Liver (tissue), 9 donors: Measurements from ENCODE around the gene HDAC9. TPM values are rescaled to one million over a fixed set of nuclear protein-coding genes. Genes with fewer than 3 reads are reported as not detected.

Source experiments
- DNase-seq: peaks from one replicate; pipeline ENCODE4 v3.0.0-alpha.2; 2017; ENCODE audit warnings: low spot score
- H3K27ac ChIP-seq, 2 donors: one replicate each; pipeline ENCODE4 v1.7.0; 2013; ENCODE audit warnings: inconsistent platforms in 2 of 2, low read length in 2 of 2, control low read depth in 1 of 2, low read depth in 1 of 2, mild to moderate bottlenecking in 1 of 2
- H3K27me3 ChIP-seq, 4 donors: one replicate each; pipeline versions ENCODE4 v1.6.1 to v1.7.0; 2013; ENCODE audit warnings: low read length in 3 of 4, inconsistent platforms in 1 of 4, mild to moderate bottlenecking in 1 of 4, moderate library complexity in 1 of 4; ENCODE audit not compliant: control insufficient read depth in 4 of 4, insufficient read depth in 4 of 4
- H3K36me3 ChIP-seq, 4 donors: one replicate each; pipeline versions ENCODE4 v1.6.1 to v1.7.0; 2013; ENCODE audit warnings: low read length in 3 of 4, mild to moderate bottlenecking in 3 of 4, low read depth in 1 of 4, moderate library complexity in 1 of 4; ENCODE audit not compliant: control insufficient read depth in 4 of 4, insufficient read depth in 3 of 4
- H3K4me1 ChIP-seq, 4 donors: one replicate each; pipeline versions ENCODE4 v1.6.1 to v1.7.0; 2013; ENCODE audit warnings: low read length in 3 of 4, mild to moderate bottlenecking in 3 of 4, moderate library complexity in 1 of 4; ENCODE audit not compliant: control insufficient read depth in 4 of 4, insufficient read depth in 4 of 4
- H3K4me3 ChIP-seq, 3 donors: one replicate each; pipeline versions ENCODE4 v1.6.1 to v1.7.0; 2013; ENCODE audit warnings: low read length in 3 of 3, control low read depth in 1 of 3, low read depth in 1 of 3, mild to moderate bottlenecking in 1 of 3
- H3K9ac ChIP-seq, 2 donors: one replicate each; pipeline ENCODE4 v1.7.0; 2013; ENCODE audit warnings: low read length in 2 of 2, mild to moderate bottlenecking in 2 of 2, moderate library complexity in 2 of 2, control low read depth in 1 of 2, low read depth in 1 of 2
- H3K9me3 ChIP-seq, 4 donors: one replicate each; pipeline versions ENCODE4 v1.6.1 to v1.7.0; 2013; ENCODE audit warnings: low read length in 3 of 4; ENCODE audit not compliant: control insufficient read depth in 4 of 4
- CTCF ChIP-seq: fragments of 150-350 bp; IDR thresholded peaks from 2 replicates; pipeline ENCODE4 v1.5.1; 2017; ENCODE audit warnings: improper control_type of control experiment, low read depth, low read length; ENCODE audit not compliant: missing input control
- EGR1 ChIP-seq, 2 donors: IDR thresholded peaks; 2 replicates each; pipeline ENCODE4 v1.6.1; 2016 to 2018; ENCODE audit warnings: antibody characterized with exemption in 2 of 2, low read depth in 2 of 2
- FOXA1 ChIP-seq: IDR thresholded peaks from 2 replicates; pipeline ENCODE4 v1.6.1; 2016; ENCODE audit warnings: antibody characterized with exemption
- FOXA2 ChIP-seq: IDR thresholded peaks from 2 replicates; pipeline ENCODE4 v1.6.1; 2016; ENCODE audit warnings: antibody characterized with exemption
- GABPA ChIP-seq, 2 donors: IDR thresholded peaks in 1 of 2; conservative IDR thresholded peaks in 1 of 2; 2 replicates each; pipeline ENCODE4 v1.6.1; 2016; ENCODE audit warnings: antibody characterized with exemption in 2 of 2, mild to moderate bottlenecking in 1 of 2, moderate library complexity in 1 of 2
- HNF4A ChIP-seq, 2 donors: conservative IDR thresholded peaks; 2 replicates each; pipeline ENCODE4 v1.6.1; 2016; ENCODE audit warnings: antibody characterized with exemption in 2 of 2, mild to moderate bottlenecking in 2 of 2
- HNF4G ChIP-seq: IDR thresholded peaks from 2 replicates; pipeline ENCODE4 v1.6.1; 2016; ENCODE audit warnings: antibody characterized with exemption
- JUND ChIP-seq, 2 donors: IDR thresholded peaks; 2 replicates each; pipeline ENCODE4 v1.6.1; 2016; ENCODE audit warnings: antibody characterized with exemption in 2 of 2
- MAX ChIP-seq: IDR thresholded peaks from 2 replicates; pipeline ENCODE4 v1.6.1; 2016; ENCODE audit warnings: antibody characterized with exemption
- NR2F2 ChIP-seq: IDR thresholded peaks from 2 replicates; pipeline ENCODE4 v1.6.1; 2016; ENCODE audit warnings: antibody characterized with exemption
- RAD21 ChIP-seq, 2 donors: IDR thresholded peaks; 2 replicates each; pipeline ENCODE4 v1.6.1; 2016; ENCODE audit warnings: antibody characterized with exemption in 2 of 2, mild to moderate bottlenecking in 2 of 2
- REST ChIP-seq: IDR thresholded peaks from 2 replicates; pipeline ENCODE4 v1.6.1; 2016; ENCODE audit warnings: antibody characterized with exemption, mild to moderate bottlenecking
- RXRA ChIP-seq, 2 donors: IDR thresholded peaks; 2 replicates each; pipeline ENCODE4 v1.6.1; 2017 to 2018; ENCODE audit warnings: antibody characterized with exemption in 2 of 2, mild to moderate bottlenecking in 1 of 2
- SP1 ChIP-seq: IDR thresholded peaks from 2 replicates; pipeline ENCODE4 v1.6.1; 2018; ENCODE audit warnings: antibody characterized with exemption, mild to moderate bottlenecking
- TAF1 ChIP-seq: conservative IDR thresholded peaks from 2 replicates; pipeline ENCODE4 v1.6.1; 2016; ENCODE audit warnings: antibody characterized with exemption, mild to moderate bottlenecking
- YY1 ChIP-seq: IDR thresholded peaks from 2 replicates; pipeline ENCODE4 v1.6.1; 2016; ENCODE audit warnings: antibody characterized with exemption, mild to moderate bottlenecking
- WGBS: extraction: QIAGEN DNeasy Blood & Tissue Kit; methylation state at CpG from one replicate; pipeline ENCODE4 v1.1.7; 2013; 5-methylcytosine and 5-hydroxymethylcytosine counted together
- polyA plus RNA-seq, 2 donors: library from polyadenylated mRNA; stranded (reverse) in 1 of 2; unstranded in 1 of 2; fragments of 200-250 nt in 1 of 2; fragments of >200 nt in 1 of 2; fragmentation: Nextera tagmentation in 1 of 2; extraction: Ambion mirVana in 1 of 2; gene quantifications; one replicate each; pipeline versions ENCODE4 v1.2.1 to v1.2.3, GENCODE V29; 2013 to 2015
- total RNA-seq, 2 donors: library from RNA; depleted of rRNA; stranded (reverse); fragments of >200 nt; gene quantifications; one replicate each; pipeline ENCODE4 v1.2.3, GENCODE V29; 2014
- TF ChIP-seq, protein P1 (sequence below): IDR thresholded peaks from 2 replicates; pipeline ENCODE4 v1.6.1; 2016; ENCODE audit warnings: antibody characterized with exemption
- TF ChIP-seq, protein P2 (sequence below): IDR thresholded peaks from 2 replicates; pipeline ENCODE4 v1.6.1; 2016; ENCODE audit warnings: antibody characterized with exemption
- donor health status: healthy.
- donor health status: healthy.
- donor health status: healthy.
- donor health status: healthy.
- donor health status: healthy.

Gene HDAC9
- total and polyA plus RNA-seq, 4 donors = 1.0 to 10.1 (median 2.3) TPM

DNA sequence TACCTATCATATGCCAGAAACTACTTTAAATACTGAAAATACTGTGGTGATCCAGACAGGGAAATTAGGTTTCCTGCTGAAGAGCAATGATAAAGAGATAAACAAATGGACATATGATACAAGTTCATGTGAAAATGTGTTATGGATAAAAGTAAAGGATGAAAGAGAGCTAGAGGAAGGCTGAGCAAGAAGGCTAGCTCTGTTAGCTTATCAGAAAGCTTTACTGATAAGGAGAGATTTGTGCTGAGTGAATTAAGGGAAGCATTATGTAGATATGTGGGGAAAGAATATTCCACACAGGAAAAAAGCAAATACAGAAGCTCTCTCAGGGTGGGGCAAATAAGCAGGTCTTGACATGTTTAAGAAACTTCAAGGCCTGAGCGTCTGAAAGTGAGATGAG lies 308.4 kb downstream of the HDAC9 start:
- TF ChIP-seq FOXA2 (no peak), HNF4G (no peak), GABPA (IDR thresholded peaks at IDR 0.05 in 1 of 2, conservative IDR thresholded peaks at IDR 0.05 in 1 of 2) (no peak), HNF4A (conservative IDR thresholded peaks at IDR 0.05) (no peak), CTCF (no peak), TAF1 (no peak), NR2F2 (no peak), MAX (no peak), EGR1 (IDR thresholded peaks at IDR 0.05; ENCODE audit: low read depth in 2 of 2) (no peak), RXRA (IDR thresholded peaks at IDR 0.05) (no peak), RAD21 (IDR thresholded peaks at IDR 0.05) (no peak), SP1 (no peak), FOXA1 (no peak)
- TF ChIP-seq, protein P1, sequence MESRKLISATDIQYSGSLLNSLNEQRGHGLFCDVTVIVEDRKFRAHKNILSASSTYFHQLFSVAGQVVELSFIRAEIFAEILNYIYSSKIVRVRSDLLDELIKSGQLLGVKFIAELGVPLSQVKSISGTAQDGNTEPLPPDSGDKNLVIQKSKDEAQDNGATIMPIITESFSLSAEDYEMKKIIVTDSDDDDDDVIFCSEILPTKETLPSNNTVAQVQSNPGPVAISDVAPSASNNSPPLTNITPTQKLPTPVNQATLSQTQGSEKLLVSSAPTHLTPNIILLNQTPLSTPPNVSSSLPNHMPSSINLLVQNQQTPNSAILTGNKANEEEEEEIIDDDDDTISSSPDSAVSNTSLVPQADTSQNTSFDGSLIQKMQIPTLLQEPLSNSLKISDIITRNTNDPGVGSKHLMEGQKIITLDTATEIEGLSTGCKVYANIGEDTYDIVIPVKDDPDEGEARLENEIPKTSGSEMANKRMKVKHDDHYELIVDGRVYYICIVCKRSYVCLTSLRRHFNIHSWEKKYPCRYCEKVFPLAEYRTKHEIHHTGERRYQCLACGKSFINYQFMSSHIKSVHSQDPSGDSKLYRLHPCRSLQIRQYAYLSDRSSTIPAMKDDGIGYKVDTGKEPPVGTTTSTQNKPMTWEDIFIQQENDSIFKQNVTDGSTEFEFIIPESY = no peak

GRCh38 chr7:18806177-18806576 lies 310.6 kb downstream of the HDAC9 start:
- H3K4me1 ChIP-seq = no peaks in the 10 kb centered on the region
- TF ChIP-seq REST (no peak), NR2F2 (no peak), GABPA (IDR thresholded peaks at IDR 0.05 in 1 of 2, conservative IDR thresholded peaks at IDR 0.05 in 1 of 2) (no peak), EGR1 (IDR thresholded peaks at IDR 0.05; ENCODE audit: low read depth in 2 of 2) (no peak), CTCF (no peak), SP1 (no peak), TAF1 (no peak), FOXA1 (no peak), RAD21 (IDR thresholded peaks at IDR 0.05) (no peak), HNF4G (no peak), RXRA (IDR thresholded peaks at IDR 0.05) (no peak), FOXA2 (no peak), JUND (IDR thresholded peaks at IDR 0.05) (no peak), HNF4A (conservative IDR thresholded peaks at IDR 0.05) (no peak), MAX (no peak), YY1 (no peak)
- TF ChIP-seq, protein P1 = no peak
- TF ChIP-seq, protein P2, sequence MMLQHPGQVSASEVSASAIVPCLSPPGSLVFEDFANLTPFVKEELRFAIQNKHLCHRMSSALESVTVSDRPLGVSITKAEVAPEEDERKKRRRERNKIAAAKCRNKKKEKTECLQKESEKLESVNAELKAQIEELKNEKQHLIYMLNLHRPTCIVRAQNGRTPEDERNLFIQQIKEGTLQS = no peak
- H3K27ac ChIP-seq = no peak overlapping the region
- H3K9ac ChIP-seq = no peak overlapping the region
- H3K36me3 ChIP-seq = no peaks in the 10 kb centered on the region
- DNase-seq = no peak
- no peak overlapping the region for H3K4me3 ChIP-seq
- 57% methylated on average over 2 of the region's 2 CpGs for WGBS
- H3K27me3 ChIP-seq = peaks cover 0 to 3% (median 0%) of the 10 kb centered on the region in 4 donors
- no peaks in the 10 kb centered on the region for H3K9me3 ChIP-seq

More for the DNA sequence above, 308.4 kb downstream of the HDAC9 start:
- 58% methylated on average over 1 of the region's 1 CpG for WGBS
- Histone ChIP-seq H3K9me3 (no peaks in the 10 kb centered on the region), H3K36me3 (no peaks in the 10 kb centered on the region), H3K27me3 (peaks cover 0 to 3% (median 0%) of the 10 kb centered on the region in 4 donors), H3K27ac (no peak overlapping the region), H3K4me1 (no peaks in the 10 kb centered on the region), H3K9ac (no peak overlapping the region), H3K4me3 (no peak overlapping the region)
- no peak for DNase-seq
